ENCODE data around the gene EIF2S2.

Gene EIF2S2

GRCh38 chr20:34076952-34077351, 35.1 kb downstream of the EIF2S2 start:
- TF ChIP-seq CTCF (IDR thresholded peaks at IDR 0.05): no peak

DNA sequence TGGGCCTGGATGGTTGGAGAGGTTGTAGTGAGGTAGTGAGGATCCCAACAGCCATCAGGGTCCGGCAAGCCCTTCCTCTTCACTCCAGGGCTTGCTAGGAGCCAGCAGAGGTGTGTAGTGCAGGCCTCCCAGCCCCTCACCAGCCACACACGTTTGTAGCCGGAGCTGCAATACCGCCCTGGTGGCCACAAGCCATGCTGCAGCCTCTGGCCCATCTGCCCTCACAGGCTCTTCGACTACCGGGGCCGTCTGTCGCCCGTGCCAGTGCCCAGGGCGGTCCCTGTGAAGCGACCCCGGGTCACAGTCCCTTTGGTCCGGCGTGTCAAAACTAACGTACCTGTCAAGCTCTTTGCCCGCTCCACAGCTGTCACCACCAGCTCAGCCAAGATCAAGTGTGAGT, 36.4 kb downstream of the EIF2S2 start:
- no peak for TF ChIP-seq CTCF (IDR thresholded peaks at IDR 0.05)

GRCh38 chr20:34074101-34074760, 37.8 kb downstream of the EIF2S2 start:
- TF ChIP-seq CTCF (IDR thresholded peaks at IDR 0.05): no peak

DNA sequence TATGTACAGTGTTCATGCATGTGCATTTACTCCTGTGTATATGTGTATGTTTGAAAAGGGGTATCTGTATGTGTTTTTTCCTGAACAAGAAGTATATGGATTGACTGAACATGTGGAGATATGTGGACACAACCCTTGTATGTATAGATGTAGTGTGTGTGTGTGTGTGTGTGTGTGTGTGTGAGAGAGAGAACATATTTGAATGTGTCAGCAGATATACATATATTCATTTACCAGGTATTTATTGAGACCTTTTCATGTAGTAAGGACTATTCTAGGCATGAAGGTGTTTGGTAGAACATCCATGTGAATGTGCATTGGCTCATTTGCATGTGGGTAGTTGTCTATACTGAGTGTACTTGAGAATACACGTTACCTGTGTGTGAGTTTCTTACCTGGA, 39.3 kb downstream of the EIF2S2 start:
- TF ChIP-seq CTCF (IDR thresholded peaks at IDR 0.05): no peak

DNA sequence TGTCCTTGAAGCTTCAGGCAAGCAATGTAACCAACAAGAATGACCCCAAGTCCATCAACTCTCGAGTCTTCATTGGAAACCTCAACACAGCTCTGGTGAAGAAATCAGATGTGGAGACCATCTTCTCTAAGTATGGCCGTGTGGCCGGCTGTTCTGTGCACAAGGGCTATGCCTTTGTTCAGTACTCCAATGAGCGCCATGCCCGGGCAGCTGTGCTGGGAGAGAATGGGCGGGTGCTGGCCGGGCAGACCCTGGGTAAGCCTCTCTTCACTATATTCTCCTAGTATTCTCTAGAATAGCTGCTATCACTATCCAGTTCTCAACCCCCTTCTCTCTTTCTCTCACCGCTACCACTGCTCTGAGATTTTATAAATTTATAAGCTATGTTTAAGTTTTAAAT, 40.0 kb downstream of the EIF2S2 start:
- no peak for TF ChIP-seq CTCF (IDR thresholded peaks at IDR 0.05)

- no peak for TF ChIP-seq CTCF (IDR thresholded peaks at IDR 0.05)
Measured at GRCh38 chr20:34070859-34071258, 41.2 kb downstream of the EIF2S2 start.

DNA sequence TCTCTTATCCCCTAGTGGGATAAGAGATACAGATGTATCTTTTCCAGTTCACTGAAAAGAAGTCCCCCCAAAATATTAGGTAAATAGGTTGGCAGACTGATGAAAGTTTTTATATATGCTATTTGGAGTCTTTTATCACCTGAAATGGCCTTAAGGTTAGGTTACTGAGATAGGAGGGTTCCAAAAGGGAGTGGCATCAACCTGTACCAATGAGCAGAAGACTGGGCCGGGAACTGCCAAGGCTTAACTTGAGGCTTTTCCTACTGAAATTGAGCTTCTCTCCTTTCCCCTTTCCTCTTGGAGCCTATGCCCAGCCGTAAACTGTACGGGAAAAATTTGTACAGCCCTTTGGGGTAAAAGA, 42.0 kb downstream of the EIF2S2 start:
- no peak; the same call in 1 of the 2 replicates for TF ChIP-seq CTCF (IDR thresholded peaks at IDR 0.05)
